GM21723 (cell line): ENCODE measurements around the gene GSS.

Source experiments
- ATAC-seq: cut with Tn5 transposase; IDR thresholded peaks from one replicate; pipeline ENCODE4 v1.9.1; 2021; ENCODE audit warnings: mild to moderate bottlenecking, moderate library complexity; ENCODE audit not compliant: unreplicated experiment

The GSS gene

DNA sequence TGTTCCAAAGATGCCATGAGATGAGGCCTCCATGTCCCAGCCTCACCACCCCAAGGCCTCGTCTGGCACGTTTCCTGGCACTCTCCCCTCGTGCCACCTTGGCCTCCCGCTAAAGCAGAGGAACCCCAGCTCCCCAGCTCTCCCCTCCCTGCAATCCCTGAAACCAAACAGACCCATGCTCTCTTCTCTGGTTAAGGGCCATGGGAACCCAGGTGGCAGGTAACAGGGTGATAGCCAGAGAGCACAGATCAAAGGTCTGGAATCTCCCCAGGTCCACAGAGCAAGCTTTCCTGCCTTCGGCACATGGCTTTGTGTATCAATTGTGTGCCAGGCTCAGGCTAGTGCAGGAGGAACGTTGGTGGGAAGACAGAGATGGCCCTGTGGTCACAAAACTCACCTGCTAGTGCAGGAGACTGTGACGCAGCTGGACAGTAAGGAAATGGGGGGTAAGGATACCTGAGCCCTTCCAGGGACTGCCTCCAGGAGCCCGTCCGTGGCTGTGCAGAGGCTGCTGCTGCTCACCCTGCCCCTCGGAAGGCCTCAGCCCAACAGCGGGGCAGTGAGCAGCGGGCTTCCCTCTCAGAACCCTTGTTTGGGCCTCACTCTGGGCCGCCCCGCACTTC, 39.0 kb upstream of the GSS start:
- no peak for ATAC-seq

DNA sequence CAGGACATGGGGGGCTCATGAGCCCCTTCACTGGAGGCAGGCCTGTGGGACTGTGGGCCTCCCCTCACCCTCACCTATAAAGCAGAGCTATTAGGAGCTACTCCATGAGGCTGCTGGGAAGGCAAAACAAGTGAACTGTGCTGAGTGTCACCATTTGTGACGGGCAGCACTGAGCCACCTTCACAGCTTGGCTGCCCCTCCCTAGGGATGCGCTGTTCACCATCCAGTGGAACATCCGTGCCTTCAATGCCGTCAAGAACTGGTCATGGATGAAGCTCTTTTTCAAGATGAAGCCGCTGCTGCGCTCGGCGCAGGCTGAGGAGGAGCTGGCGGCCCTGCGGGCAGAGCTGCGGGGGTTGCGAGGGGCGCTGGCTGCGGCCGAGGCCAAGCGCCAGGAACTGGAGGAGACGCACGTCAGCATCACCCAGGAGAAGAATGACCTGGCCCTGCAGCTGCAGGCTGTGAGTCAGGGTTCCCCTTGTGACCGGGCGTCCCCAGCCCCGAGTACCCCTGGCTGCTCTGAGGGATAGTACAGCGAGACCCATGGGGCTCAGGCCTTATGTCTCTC, 38.4 kb upstream of the GSS start:
- no peak for ATAC-seq

DNA sequence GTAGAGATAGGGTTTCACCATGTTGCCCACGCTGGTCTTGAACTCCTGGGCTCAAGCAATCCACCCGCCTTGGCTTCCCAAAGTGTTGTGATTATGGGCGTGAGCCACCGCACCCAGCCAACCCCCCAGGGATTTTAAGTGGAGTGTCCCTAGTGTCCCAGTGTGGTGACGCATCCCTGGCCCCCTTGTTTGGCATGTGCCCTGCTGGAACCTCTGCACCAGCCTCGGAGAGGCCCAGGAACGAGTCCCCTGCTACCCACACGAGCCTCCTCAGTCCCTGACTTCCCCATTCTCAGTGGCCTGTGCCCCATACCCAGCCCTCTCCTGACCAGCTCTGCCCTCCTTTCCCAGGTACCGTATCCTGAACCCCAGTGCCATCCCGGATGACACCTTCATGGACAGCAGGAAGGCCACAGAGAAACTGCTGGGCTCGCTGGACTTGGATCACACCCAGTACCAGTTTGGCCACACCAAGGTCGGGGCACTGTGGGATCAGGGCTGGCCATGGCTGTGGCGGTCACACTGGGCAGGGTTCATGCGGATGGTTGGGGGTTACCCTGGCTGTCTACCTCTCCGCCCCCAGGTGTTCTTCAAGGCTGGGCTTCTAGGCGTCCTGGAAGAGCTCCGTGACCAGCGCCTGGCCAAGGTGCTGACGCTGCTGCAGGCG, 37.3 kb upstream of the GSS start:
- no peak for ATAC-seq

DNA sequence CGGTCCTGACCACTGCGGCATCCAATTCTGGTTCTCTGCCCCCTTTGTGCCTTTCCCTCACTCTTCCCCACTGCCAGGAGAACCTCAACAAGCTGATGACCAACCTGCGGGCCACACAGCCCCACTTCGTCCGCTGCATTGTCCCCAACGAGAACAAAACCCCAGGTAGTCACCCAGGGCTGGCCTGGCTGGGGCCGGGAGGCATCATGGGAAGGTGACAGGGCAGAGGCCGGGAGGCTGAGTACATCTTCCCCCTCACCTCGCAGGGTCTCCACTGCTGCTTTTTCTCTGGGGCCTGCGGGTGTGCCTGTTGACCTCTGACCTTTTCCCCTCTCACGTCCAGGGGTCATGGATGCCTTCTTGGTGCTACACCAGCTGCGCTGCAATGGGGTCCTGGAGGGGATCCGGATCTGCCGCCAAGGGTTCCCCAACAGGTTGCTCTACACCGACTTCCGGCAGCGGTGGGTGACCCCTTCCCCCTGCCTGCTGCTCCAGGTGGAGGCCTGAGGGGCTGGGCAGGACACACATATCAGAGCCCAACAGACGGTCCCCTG, 35.1 kb upstream of the GSS start:
- no peak for ATAC-seq

DNA sequence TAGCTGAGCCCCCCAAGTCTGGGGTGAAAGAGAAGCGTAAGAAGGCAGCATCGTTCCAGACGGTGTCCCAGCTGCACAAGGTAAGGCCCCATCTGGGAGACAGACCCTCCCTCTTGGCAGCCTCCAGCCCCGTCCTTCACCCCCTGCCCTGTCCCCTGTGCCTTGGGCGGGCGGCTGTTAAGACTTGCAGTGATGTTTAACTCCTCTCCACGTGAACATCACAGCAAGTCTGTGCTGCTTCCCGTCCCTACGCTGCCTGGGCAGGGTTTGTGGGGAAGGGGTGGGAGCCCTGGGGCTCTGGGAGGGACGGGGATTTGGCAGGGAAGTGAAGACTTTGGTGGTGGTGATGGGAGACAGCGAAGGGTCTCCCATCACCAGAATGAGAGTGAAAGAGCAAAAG, 34.6 kb upstream of the GSS start:
- no peak for ATAC-seq

DNA sequence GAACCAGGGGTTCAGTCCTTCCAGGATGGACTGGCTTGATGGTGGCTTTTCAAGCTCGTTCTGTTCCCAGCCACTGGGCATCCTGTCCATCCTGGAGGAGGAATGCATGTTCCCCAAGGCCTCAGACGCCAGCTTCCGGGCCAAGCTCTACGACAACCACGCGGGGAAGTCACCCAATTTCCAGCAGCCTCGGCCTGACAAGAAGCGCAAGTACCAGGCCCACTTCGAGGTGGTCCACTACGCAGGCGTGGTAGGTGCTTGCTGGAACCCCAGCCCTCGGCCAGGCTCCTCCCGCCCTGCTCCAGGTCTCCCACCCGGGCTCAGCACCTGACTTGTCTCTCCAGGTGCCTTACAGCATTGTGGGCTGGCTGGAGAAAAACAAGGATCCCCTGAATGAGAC, 34.1 kb upstream of the GSS start:
- no peak for ATAC-seq

DNA sequence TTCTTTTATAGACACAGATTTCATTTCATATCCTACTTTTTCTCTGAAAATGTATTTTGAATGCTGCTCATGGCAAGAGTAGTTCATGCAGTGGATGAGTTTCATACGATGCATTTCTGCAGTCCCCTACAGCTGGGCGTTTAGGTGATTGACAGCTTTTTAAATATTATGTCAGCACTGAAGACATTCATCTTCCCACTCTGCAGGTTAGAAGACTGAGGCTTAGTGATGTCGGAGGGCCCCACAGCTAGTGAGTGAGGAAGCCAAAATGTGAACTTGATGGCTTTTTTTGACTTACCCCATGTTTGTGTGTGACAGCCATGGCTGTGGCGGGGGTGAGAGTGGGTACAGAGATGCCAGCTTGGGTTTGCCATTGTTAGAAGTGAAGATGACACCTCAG, 33.5 kb upstream of the GSS start:
- no peak for ATAC-seq

DNA sequence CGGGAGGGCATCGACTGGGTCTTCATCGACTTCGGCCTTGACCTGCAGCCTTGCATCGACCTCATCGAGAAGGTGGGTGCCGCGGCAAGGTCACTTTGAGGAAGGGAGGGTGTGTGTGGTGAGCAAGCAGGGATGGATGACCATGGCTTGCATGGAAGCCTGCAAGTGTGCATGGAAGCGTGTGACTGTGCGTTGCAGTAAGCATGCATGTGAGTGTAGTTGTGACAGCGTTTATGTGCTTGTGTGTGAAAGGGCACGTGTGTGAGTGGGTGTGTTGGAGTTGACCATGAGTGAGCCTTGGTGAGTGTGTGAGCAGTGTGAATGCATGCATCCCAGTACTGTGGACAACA, 32.6 kb upstream of the GSS start:
- ATAC-seq: no peak

DNA sequence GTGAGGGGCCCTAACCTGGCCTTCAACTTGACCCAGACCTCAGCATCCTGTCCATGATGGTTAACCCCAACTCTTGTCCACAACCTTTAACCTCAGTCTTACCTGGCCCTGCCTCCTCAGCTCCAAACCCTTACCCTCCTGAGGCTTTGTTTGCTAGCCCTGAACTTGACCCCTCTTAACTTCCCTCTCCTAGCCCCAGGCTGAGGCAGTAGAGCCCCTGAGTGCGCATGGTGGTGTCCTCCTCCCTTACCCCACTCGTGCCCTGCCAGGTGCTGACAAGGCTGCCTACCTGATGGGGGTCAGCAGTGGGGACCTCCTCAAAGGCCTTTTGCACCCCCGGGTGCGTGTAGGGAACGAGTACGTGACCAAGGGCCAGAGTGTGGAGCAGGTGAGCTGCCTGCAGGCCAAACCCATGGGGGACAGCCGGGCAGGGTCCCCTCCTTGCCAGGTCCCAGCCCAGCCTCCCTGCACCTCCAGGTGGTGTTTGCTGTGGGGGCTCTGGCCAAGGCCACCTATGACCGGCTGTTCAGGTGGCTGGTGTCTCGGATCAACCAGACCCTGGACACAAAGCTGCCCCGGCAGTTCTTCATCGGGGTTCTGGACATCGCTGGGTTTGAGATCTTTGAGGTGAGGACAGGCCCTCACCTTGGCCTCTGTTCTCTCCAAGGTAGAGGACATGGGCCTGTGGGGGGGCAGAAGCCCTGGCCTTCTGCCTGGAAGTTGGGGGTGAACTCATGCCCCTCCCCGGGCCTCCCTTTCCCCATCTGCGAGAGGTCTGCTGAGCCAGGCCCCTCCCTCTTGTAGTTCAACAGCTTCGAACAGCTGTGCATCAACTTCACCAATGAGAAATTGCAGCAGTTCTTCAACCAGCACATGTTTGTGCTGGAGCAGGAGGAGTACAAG, 31.9 kb upstream of the GSS start:
- no peak for ATAC-seq

DNA sequence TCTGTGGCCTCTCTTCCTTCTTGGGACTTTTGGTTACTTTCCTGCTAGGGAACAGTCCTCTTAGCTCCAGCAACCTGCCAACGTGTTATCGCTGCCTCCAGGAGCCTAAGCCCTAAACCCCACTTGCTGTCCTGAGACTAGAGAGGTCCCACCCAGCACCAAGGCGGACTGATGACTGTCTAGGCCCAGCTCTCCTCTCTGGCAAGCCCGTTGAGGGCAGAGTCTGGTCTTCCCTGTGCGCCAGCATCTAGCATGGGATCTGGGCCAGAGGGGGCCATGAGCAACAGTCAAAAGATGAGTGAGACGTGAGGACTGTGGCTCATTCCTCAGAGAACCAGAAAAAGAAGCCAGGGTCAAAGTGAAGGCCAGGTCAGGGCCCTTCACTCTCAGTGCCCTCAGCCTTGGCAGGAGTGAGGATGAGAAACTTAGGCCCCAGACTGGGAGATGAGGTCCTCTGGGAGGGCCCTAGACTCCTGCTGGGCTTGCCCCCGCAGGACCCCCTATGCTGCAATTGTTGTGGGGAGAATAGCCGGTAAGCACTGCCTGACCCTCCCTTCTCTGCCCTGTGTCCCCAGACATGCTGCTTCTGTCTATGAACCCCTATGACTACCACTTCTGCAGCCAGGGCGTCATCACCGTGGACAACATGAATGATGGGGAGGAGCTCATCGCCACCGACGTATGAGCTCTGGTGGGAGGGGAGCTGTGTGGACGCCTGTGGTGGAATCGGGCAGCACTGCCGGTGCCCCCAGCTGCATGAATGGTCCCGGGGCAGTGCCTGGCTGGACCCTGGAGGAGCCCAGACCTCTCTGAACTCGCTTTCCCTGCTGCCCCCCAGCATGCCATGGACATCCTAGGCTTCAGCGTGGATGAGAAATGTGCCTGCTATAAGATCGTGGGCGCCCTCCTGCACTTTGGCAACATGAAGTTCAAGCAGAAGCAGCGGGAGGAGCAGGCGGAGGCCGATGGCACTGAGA, 31.0 kb upstream of the GSS start:
- no peak for ATAC-seq

DNA sequence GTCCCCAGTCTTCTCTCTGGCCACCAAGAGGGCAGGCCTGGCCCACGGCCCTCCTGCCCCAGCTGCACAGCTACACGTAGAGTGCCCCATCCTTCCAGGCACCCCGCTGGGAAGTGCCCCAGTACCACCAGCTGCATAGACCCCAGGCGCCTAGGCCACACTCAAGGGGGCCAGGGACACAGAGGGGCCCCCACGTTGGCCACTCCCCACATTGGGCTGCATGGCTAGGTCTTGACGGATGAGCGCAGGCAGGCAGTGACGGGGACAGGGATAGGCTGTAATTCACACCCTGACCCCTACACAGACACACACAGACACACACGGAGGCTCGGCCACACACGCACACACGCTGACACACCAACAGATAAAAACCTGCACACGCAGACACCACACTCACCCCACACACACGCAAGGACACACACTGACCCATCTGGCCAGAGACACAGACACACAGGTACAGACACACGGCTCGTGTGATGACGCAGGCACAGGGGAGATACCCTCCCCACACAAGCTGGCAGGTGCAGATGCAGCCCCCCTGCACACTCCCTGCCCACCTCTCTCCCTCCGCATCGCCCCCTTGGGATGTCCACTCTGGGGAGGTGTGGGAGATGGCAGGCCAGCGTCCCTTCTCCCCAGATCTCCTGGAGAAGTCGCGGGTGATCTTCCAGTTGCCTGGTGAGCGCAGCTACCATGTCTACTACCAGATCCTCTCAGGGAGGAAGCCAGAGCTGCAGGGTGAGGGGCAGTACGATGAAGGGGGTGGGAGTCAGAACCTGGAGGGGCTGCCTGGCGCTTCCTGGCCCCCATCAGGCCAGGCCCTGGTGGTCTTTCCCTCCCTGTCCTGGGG, 30.1 kb upstream of the GSS start:
- no peak for ATAC-seq

DNA sequence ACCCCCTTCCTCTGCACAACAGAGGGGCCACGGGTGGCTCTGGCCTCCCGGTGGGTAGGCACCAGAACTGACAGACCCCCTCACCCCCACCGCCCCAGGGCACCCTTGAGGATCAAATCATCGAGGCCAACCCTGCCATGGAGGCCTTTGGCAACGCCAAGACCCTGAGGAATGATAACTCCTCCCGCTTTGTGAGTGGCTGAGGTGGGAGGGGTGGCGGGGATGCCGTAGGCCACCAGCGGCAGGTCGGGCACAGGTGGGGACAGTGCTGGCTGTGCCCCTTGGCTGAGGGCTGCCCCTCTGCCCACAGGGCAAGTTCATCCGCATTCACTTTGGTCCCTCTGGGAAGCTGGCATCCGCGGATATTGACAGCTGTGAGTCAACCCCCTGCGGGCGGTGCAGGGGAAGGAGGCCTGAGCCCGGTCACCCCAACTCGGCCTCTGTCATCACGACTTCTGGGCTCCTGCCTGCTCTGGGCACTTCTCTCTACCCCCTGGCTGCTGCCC, 29.2 kb upstream of the GSS start:
- no peak for ATAC-seq

DNA sequence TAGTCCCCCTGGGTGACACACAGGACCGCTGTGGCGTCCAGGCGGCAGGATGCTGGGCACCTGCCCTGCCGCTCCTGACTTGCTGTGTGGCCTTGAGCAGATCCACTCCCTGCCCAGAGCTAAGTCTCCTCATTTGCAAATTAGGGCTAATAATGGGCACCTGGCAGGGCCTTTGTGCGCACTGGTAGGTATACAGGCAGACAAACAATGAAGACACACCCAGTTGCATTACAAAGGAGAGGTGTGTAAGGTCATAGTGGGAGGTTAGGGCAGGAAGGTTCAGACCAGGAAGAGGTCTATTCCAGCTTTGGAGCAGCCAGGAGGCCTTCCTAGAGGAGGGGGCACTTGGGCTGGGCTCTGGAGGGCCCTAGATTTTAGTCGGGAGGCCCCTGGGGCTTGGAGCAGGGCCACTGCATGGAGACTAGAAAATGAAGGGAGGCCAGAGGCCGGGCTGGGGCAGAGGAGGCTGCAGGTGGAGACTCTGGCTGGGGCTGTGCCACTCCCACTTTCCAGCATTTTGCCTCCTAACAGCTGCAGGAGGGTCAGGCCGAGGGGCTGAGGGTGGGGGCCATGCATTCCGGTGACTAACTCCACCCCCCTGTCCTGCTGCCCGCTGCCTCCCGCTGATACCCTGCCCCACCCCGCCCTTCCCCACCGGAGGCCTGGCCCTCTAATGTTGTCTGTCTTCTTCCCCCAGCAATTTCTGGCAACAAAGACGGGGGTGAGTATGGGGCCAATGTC, 28.6 kb upstream of the GSS start:
- no peak for ATAC-seq

DNA sequence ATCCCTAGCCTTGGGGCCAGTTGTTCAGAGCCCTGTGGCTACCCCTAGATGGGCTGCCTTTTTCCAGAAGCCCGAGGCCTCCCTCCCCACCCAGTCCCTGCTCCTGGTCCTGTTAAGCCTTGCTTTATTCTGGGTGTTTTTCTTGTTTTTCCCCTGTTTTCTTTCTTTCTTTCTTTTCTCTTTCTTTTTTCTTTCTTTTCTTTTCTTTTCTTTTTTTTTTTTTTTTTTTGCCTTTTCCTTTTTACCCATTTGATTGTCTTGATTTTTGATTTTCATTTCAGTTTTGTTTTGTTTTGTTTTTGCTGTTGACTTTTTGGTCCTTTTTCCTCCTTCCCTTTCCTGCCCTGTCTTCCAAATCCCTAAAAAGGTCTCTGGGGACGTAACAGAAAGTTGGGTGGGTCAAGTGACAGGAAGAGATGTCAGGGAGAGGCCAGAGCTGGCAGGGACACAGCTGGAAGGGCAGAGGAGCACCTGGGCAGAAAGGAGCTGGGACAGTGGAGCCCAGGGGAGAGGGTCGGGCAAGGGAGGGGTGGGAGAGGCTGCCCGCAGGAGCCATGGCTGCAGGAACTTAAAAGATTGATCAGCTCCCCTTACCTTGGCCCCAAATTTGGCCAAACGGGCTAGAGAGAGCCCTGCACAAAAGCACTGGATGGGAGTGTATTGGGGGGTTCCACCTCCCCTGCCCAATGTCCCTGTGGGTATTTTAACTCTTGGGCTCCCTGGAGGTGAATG, 27.6 kb upstream of the GSS start:
- ATAC-seq: no peak

DNA sequence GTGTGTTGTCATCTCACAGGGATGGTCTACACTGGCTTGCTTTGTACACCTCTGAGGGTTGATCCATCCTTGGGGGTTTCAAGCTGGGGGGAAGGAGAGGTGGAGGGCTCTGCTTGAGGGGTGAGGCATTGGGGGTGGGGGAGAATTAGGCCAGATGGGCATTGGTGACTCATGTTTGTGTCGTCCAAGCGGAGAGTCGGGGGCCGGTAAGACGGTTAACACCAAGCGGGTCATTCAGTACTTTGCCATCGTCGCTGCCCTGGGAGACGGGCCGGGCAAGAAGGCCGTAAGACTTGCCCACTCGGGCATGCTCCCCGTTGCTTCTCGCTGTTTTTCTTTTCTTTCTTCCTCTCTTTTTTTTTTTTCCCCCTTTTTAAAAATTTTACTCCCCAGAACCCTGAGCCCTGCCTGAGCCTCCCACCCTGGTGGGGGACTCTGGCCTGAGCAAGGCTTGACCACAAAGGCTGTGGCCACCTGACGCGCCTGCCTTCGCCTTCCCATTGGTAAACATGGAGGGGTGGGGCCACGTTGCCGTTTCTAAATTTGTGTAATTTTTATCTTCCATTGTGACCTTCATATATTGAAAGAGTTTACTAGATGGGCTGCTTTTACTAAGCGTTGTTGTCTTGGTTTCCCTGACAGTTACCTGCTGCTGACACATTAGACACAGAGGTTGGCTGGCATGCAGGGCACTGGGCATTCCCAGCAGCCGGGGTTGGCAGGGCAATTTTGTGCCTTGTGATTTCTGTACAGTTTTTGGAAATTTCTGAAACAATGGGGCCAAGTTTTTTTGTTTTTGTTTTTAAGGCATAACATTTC, 26.9 kb upstream of the GSS start:
- ATAC-seq: no peak

DNA sequence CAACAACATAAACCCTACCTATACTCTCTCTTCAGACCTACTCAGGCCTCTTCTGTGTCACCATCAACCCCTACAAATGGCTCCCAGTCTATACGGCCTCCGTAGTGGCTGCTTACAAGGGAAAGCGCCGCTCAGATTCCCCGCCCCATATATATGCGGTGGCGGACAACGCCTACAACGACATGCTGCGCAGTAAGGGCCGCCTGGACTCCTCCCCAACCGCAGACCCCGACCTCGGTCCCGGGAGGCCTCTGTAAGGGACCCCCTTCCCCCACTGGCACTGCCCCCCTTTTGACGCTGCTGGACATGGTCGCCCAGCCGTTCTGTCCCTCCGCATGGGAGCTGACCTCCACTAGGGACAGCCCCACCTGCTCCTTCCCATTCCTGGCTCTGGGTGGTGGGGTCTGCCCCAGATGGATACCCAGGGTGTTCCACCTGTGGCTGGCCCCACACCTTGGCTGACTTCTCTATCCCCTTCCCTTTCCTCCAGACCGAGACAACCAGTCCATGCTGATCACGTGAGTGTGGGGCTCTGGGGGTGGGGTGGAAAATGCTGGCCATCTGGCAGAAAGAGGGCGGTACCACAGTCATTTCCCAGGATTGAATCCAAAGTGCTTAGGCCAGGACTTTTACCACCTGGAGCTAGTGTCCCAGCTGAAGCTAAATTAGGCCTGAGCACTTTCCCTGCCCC, 25.1 kb upstream of the GSS start:
- ATAC-seq: no peak
